HCT116 (cell line): ENCODE data around the gene DDX1. TPM values are rescaled to one million over a fixed set of nuclear protein-coding genes. Genes with fewer than 3 reads are reported as not detected.

ENCODE experiments used
- ATAC-seq: fragments of 200-7000 bp; cut with Tn5 transposase; 2 replicates; pipeline ENCODE4 v1.9.1; 2020; ENCODE audit warnings: mild to moderate bottlenecking, moderate library complexity
- BruUV-seq: library from RNA; stranded (reverse); fragments of 400-500 nt; replicated peaks from 2 replicates; lab custom pipeline; 2021; lab: Mats Ljungman, UMichigan
- CTCF ChIA-PET: fragments of 300-600 bp; sonication (Branson Sonifier 250); formaldehyde crosslinking; loops from one replicate; lab custom pipeline; 2021; ENCODE audit warnings: antibody characterized with exemption; lab: Charles Lee
- POLR2A ChIA-PET: fragments of 300-600, 350-600 bp; sonication (Branson Sonifier 250); formaldehyde crosslinking; loops from one replicate; lab custom pipeline; 2021; ENCODE audit warnings: antibody characterized with exemption; lab: Charles Lee
- RAD21 ChIA-PET, 2 experiments: fragments of 300-600 bp; sonication (Branson Sonifier 250); formaldehyde crosslinking; loops; one replicate each; lab custom pipeline; 2023; ENCODE audit warnings: low total read pairs in 2 of 2; ENCODE audit not compliant: uncharacterized antibody in 2 of 2, unreplicated experiment in 2 of 2, low non-redundant PET in 1 of 2; lab: Charles Lee
- DNase-seq: peaks from one replicate; pipeline ENCODE4 v3.0.0-alpha.2; 2010; ENCODE audit warnings: low read depth, low spot score
- H2AFZ ChIP-seq: fragments of 200-600 bp; shearing (Covaris generic), sonication (generic); 2 replicates; pipeline ENCODE4 v1.6.1; 2017; ENCODE audit warnings: low read depth, mixed run types, mixed read lengths, antibody characterized with exemption, low read length; ENCODE audit not compliant: poor library complexity, severe bottlenecking
- H3K27ac ChIP-seq: 2 replicates; pipeline ENCODE4 v1.5.1; 2012; ENCODE audit warnings: low read depth, low read length
- H3K27me3 ChIP-seq: fragments of 200-600 bp; sonication (generic); 2 replicates; pipeline ENCODE4 v1.6.1; 2016; ENCODE audit warnings: mixed run types, low read length, mixed read lengths; ENCODE audit not compliant: insufficient read depth
- H3K36me3 ChIP-seq, 2 experiments: fragments of 200-500 bp in 1 of 2; fragments of 200-600 bp in 1 of 2; sonication (Bioruptor generic) in 1 of 2; sonication (generic) in 1 of 2; 2 replicates each; pipeline versions ENCODE4 v1.5.1 to v1.6.1; 2014 to 2016; ENCODE audit warnings: low read length in 2 of 2, inconsistent platforms in 1 of 2, mixed read lengths in 1 of 2, mixed run types in 1 of 2; ENCODE audit not compliant: insufficient read depth in 2 of 2, control insufficient read depth in 1 of 2
- H3K4me1 ChIP-seq, 2 experiments: fragments of 200-600 bp in 1 of 2; sonication (generic) in 1 of 2; 2 replicates each; pipeline versions ENCODE4 v1.5.1 to v1.6.1; 2012 to 2017; ENCODE audit warnings: low read length in 2 of 2, inconsistent platforms in 1 of 2, mild to moderate bottlenecking in 1 of 2, mixed read lengths in 1 of 2, mixed run types in 1 of 2, moderate library complexity in 1 of 2; ENCODE audit not compliant: insufficient read depth in 2 of 2, control insufficient read depth in 1 of 2
- H3K4me2 ChIP-seq: fragments of 200-600 bp; sonication (generic); 2 replicates; pipeline ENCODE4 v1.6.1; 2017; ENCODE audit warnings: mixed run types, low read length, mixed read lengths
- H3K4me3 ChIP-seq, 2 experiments: fragments of 200-600 bp in 1 of 2; sonication (generic) in 1 of 2; replicated peaks in 1 of 2; 2 replicates each; pipeline ENCODE4 v1.5.1; 2011 to 2016; ENCODE audit warnings: low read length in 2 of 2, control low read depth in 1 of 2, low read depth in 1 of 2, mild to moderate bottlenecking in 1 of 2, mixed read lengths in 1 of 2, mixed run types in 1 of 2
- H3K79me2 ChIP-seq: fragments of 200-600 bp; sonication (generic); 2 replicates; pipeline ENCODE4 v1.6.1; 2017; ENCODE audit warnings: mild to moderate bottlenecking, mixed run types, low read length, moderate library complexity, mixed read lengths; ENCODE audit not compliant: insufficient read depth
- H3K9ac ChIP-seq: fragments of 200-600 bp; sonication (generic); 2 replicates; pipeline ENCODE4 v1.6.1; 2016; ENCODE audit warnings: low read length, mixed read lengths
- H3K9me2 ChIP-seq: fragments of 200-600 bp; sonication (generic), shearing (Covaris generic); 2 replicates; pipeline ENCODE4 v1.6.1; 2017; ENCODE audit warnings: mixed run types, mild to moderate bottlenecking, moderate library complexity; ENCODE audit not compliant: insufficient read depth
- H3K9me3 ChIP-seq, 2 experiments: fragments of 200-500 bp in 1 of 2; fragments of 200-600 bp in 1 of 2; sonication (Bioruptor generic) in 1 of 2; sonication (generic) in 1 of 2; 2 replicates each; pipeline ENCODE4 v1.6.1; 2014 to 2017; ENCODE audit warnings: low read length in 2 of 2, mixed read lengths in 2 of 2, inconsistent platforms in 1 of 2, low read depth in 1 of 2, mild to moderate bottlenecking in 1 of 2, mixed run types in 1 of 2, moderate library complexity in 1 of 2; ENCODE audit not compliant: control insufficient read depth in 1 of 2, insufficient read depth in 1 of 2
- H4K20me1 ChIP-seq: fragments of 200-600 bp; sonication (generic), shearing (Covaris generic); 2 replicates; pipeline ENCODE4 v1.6.1; 2017; ENCODE audit warnings: mixed run types, mild to moderate bottlenecking, moderate library complexity; ENCODE audit not compliant: insufficient read depth
- ELF1 ChIP-seq: IDR thresholded peaks from 2 replicates; pipeline ENCODE4 v1.6.1; 2012; ENCODE audit warnings: low read depth, borderline replicate concordance
- EZH2 ChIP-seq: fragments of 200-600 bp; sonication (generic); IDR thresholded peaks from 2 replicates; pipeline ENCODE4 v1.6.1; 2017; ENCODE audit warnings: antibody characterized with exemption, mixed run types
- FOSL1 ChIP-seq: IDR thresholded peaks from 2 replicates; pipeline ENCODE4 v1.6.1; 2012; ENCODE audit warnings: low read depth
- SP1 ChIP-seq: IDR thresholded peaks from 2 replicates; pipeline ENCODE4 v1.6.1; 2012; ENCODE audit warnings: low read depth
- TCF7L2 ChIP-seq: IDR thresholded peaks from 2 replicates; pipeline ENCODE4 v1.7.0; 2011; ENCODE audit warnings: borderline replicate concordance, inconsistent platforms; ENCODE audit not compliant: insufficient read depth, insufficient read length; ENCODE audit errors: extremely low read depth
- ZFX ChIP-seq: fragments of 450-650 bp; IDR thresholded peaks from 2 replicates; pipeline ENCODE4 v1.6.1; 2017
- intact Hi-C: fragments of 100-400 bp; cut with micrococcal nuclease; formaldehyde crosslinking; loops from 2 replicates; pipeline ENCODE4 v1.10.0; 2022
- total RNA-seq: library from RNA; stranded (reverse); gene quantifications from one replicate; pipeline ENCODE4 v1.2.1, GENCODE V29; 2021; ENCODE audit not compliant: unreplicated experiment
- TF ChIP-seq, protein P1 (sequence below): IDR thresholded peaks from 2 replicates; pipeline ENCODE4 v1.6.1; 2011; ENCODE audit warnings: mild to moderate bottlenecking, low read length, moderate library complexity; ENCODE audit not compliant: insufficient replicate concordance; ENCODE audit errors: extremely low read depth

The DDX1 gene
- total RNA-seq, 1 experiment from 2014 or later = 117 TPM

- Histone ChIP-seq H3K9me3 (no peaks in the 10 kb centered on the region), H4K20me1 (no peaks in the 10 kb centered on the region; the same call in 1 of the 2 replicates), H3K9me2 (no peaks in the 10 kb centered on the region), H3K4me3 (no peak overlapping the region), H3K27me3 (no peaks in the 10 kb centered on the region), H3K4me2 (no peak overlapping the region), H3K27ac (no peak overlapping the region), H2AFZ (no peak overlapping the region)
- no TSS peak for BruUV-seq
- ChIA-PET RAD21 (no interaction called here), CTCF (no interaction called here)
- ATAC-seq = no peak
- TF ChIP-seq, protein P1, sequence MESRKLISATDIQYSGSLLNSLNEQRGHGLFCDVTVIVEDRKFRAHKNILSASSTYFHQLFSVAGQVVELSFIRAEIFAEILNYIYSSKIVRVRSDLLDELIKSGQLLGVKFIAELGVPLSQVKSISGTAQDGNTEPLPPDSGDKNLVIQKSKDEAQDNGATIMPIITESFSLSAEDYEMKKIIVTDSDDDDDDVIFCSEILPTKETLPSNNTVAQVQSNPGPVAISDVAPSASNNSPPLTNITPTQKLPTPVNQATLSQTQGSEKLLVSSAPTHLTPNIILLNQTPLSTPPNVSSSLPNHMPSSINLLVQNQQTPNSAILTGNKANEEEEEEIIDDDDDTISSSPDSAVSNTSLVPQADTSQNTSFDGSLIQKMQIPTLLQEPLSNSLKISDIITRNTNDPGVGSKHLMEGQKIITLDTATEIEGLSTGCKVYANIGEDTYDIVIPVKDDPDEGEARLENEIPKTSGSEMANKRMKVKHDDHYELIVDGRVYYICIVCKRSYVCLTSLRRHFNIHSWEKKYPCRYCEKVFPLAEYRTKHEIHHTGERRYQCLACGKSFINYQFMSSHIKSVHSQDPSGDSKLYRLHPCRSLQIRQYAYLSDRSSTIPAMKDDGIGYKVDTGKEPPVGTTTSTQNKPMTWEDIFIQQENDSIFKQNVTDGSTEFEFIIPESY = no peak
- no peak for TF ChIP-seq TCF7L2
- TF ChIP-seq, all 23 proteins: peak for 0
- H3K9ac ChIP-seq = no peak overlapping the region
- intact Hi-C loops = no loop called here
- no peak for DNase-seq
- POLR2A ChIA-PET = no interaction called here
- H3K4me1 ChIP-seq = no peaks in the 10 kb centered on the region
- H3K36me3 ChIP-seq = peaks cover 76 to 84% of the 10 kb centered on the region in 2 experiments
- H3K79me2 ChIP-seq = peaks cover 4% of the 10 kb centered on the region; the same call in 1 of the 2 replicates
These were observed 10.7 kb downstream of the DDX1 start for GRCh38 chr2:15602393-15602792.

DNA sequence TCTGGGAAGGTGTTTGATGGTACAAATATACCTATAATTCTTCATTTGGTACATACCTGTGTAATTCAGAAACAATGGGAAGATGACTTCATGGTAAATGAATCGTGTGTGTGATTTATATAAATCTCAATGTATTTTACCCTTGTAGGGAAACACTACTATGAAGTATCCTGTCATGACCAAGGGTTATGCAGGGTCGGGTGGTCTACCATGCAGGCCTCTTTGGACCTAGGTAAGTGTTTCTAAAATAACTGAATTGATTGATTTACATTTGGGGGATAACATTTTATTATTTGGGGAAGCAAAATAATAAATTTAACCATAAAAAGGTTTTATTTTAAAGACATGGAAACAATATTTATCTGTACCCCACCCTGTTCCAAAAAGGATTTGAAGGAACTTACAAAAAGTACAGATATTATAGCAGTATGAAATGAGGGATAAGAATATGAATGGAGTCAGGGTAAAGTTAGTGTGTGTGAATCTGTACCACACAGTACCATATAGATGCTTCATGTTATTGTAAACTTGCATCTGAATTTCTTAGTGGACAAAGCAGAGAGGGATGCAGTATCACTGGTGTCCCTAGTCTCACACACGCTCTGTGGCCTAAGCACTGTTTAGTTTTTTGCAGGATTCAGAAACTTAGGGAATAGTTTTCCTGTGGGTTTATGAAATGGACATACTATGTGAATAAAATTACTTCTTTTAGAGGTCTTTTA, 11.5 kb downstream of the DDX1 start:
- H3K9me3 ChIP-seq = no peaks in the 10 kb centered on the region
- no peaks in the 10 kb centered on the region for H3K4me1 ChIP-seq
- peaks cover 4% of the 10 kb centered on the region; the same call in 1 of the 2 replicates for H3K79me2 ChIP-seq
- BruUV-seq = no TSS peak
- H3K9me2 ChIP-seq = no peaks in the 10 kb centered on the region
- intact Hi-C loops = no loop called here
- H3K27ac ChIP-seq = no peak overlapping the region
- ChIA-PET RAD21 (no interaction called here), POLR2A (no interaction called here), CTCF (no interaction called here)
- DNase-seq (no peak), ATAC-seq (no peak)
- H2AFZ ChIP-seq = no peak overlapping the region
- H3K4me2 ChIP-seq = no peak overlapping the region
- peaks cover 77 to 79% of the 10 kb centered on the region in 2 experiments for H3K36me3 ChIP-seq
- H3K27me3 ChIP-seq = no peaks in the 10 kb centered on the region
- no peak overlapping the region for H3K4me3 ChIP-seq
- no peaks in the 10 kb centered on the region; the same call in 1 of the 2 replicates for H4K20me1 ChIP-seq
- TF ChIP-seq SP1 (no peak), FOSL1 (no peak), EZH2 (no peak), ELF1 (no peak), ZFX (no peak)
- TF ChIP-seq, protein P1 = no peak
- H3K9ac ChIP-seq = no peak overlapping the region
